ENCODE measurements around the gene MICAL3. TPM values are rescaled to one million over a fixed set of nuclear protein-coding genes. Genes with fewer than 3 reads are reported as not detected.

The MICAL3 gene
- polyA plus RNA-seq, 1 donor from 2014 or later = 28.1 TPM

- no peak for TF ChIP-seq CTCF (IDR thresholded peaks at IDR 0.05; ENCODE audit: poor library complexity, severe bottlenecking)
- no peak for TF ChIP-seq MXI1 (conservative IDR thresholded peaks at IDR 0.05; ENCODE audit: poor library complexity, severe bottlenecking)
- TF ChIP-seq REST (IDR thresholded peaks at IDR 0.05; ENCODE audit: borderline replicate concordance) = no peak
- TF ChIP-seq SMC3 (conservative IDR thresholded peaks at IDR 0.05; ENCODE audit: poor library complexity) = no peak
- TF ChIP-seq TAF1 (IDR thresholded peaks at IDR 0.05; ENCODE audit: low read depth) = no peak
- no peak overlapping the region for H3K27ac ChIP-seq (ENCODE audit: low read length)
- H3F3A ChIP-seq (ENCODE audit: insufficient read depth, low read length, poor library complexity, severe bottlenecking) = no peaks in the 10 kb centered on the region
These were observed 248.4 kb downstream of the MICAL3 start for GRCh38 chr22:17775781-17776465.

GRCh38 chr22:17774926-17775685, 249.3 kb downstream of the MICAL3 start:
- peak overlapping the region; percentile 77 for H3K9ac ChIP-seq (ENCODE audit: low read length)
- peaks cover 5% of the 10 kb centered on the region for H3K79me2 ChIP-seq (replicated peaks; ENCODE audit: insufficient read depth, low read length)
- no peaks in the 10 kb centered on the region for H3K27me3 ChIP-seq (ENCODE audit: insufficient read depth, low read depth, low read length)
- H3K4me3 ChIP-seq (ENCODE audit: low read length) = peak overlapping the region; percentile 58
- H2AFZ ChIP-seq (ENCODE audit: low read depth, low read length) = no peak overlapping the region
- H3K9me2 ChIP-seq (ENCODE audit: insufficient read depth, low read length) = no peaks in the 10 kb centered on the region
- H4K20me1 ChIP-seq (ENCODE audit: insufficient read depth) = no peaks in the 10 kb centered on the region
- TF ChIP-seq EZH2 (IDR thresholded peaks at IDR 0.05; ENCODE audit: borderline replicate concordance, insufficient read depth, low read length, poor library complexity, severe bottlenecking) = no peak
- no peak for TF ChIP-seq SMC3 (conservative IDR thresholded peaks at IDR 0.05; ENCODE audit: poor library complexity)
- TF ChIP-seq RAD21 (conservative IDR thresholded peaks at IDR 0.05) = no peak
- no peak for TF ChIP-seq REST (IDR thresholded peaks at IDR 0.05; ENCODE audit: borderline replicate concordance)
- no peak for TF ChIP-seq MXI1 (conservative IDR thresholded peaks at IDR 0.05; ENCODE audit: poor library complexity, severe bottlenecking)
- TF ChIP-seq EP300 (conservative IDR thresholded peaks at IDR 0.05; ENCODE audit: poor library complexity, severe bottlenecking) = no peak
- TF ChIP-seq CTCF (IDR thresholded peaks at IDR 0.05; ENCODE audit: poor library complexity, severe bottlenecking) = no peak
- TF ChIP-seq POLR2AphosphoS5 (IDR thresholded peaks at IDR 0.05) = no peak
- TF ChIP-seq TAF1 (IDR thresholded peaks at IDR 0.05; ENCODE audit: low read depth) = no peak
- peak overlapping the region; percentile 55 for H3K4me2 ChIP-seq (ENCODE audit: low read length)
- no peaks in the 10 kb centered on the region for H3K9me3 ChIP-seq (ENCODE audit: low read length)
- no peaks in the 10 kb centered on the region for H3K36me3 ChIP-seq (ENCODE audit: insufficient read depth, low read length)
- H3K27ac ChIP-seq (ENCODE audit: low read length) = no peak overlapping the region
- H3F3A ChIP-seq (ENCODE audit: insufficient read depth, low read length, poor library complexity, severe bottlenecking) = no peaks in the 10 kb centered on the region

More at GRCh38 chr22:17775781-17776465, 248.4 kb downstream of the MICAL3 start:
- Histone ChIP-seq H3K36me3 (ENCODE audit: insufficient read depth, low read length) (no peaks in the 10 kb centered on the region), H3K27me3 (ENCODE audit: insufficient read depth, low read depth, low read length) (no peaks in the 10 kb centered on the region), H3K9ac (ENCODE audit: low read length) (no peak overlapping the region), H3K79me2 (replicated peaks; ENCODE audit: insufficient read depth, low read length) (peaks cover 5% of the 10 kb centered on the region), H3K4me2 (ENCODE audit: low read length) (no peak overlapping the region), H3K4me3 (ENCODE audit: low read length) (no peak overlapping the region), H3K9me3 (ENCODE audit: low read length) (no peaks in the 10 kb centered on the region), H4K20me1 (ENCODE audit: insufficient read depth) (no peaks in the 10 kb centered on the region), H3K9me2 (ENCODE audit: insufficient read depth, low read length) (no peaks in the 10 kb centered on the region), H2AFZ (ENCODE audit: low read depth, low read length) (no peak overlapping the region)

All from neural cell (in vitro differentiated cells).